ENCODE measurements around the gene SRGAP1.

GRCh38 chr12:64178122-64178521, 333.6 kb downstream of the SRGAP1 start:
- no peak for TF ChIP-seq CBX8 (IDR thresholded peaks at IDR 0.05; ENCODE audit: borderline replicate concordance, low read depth, low read length)
- TF ChIP-seq CTCF (IDR thresholded peaks at IDR 0.05; ENCODE audit: control extremely low read depth in 1 of 3, insufficient read depth in 1 of 3, low read depth in 1 of 3, low read length in 3 of 3): no peak
- TF ChIP-seq BRCA1 (IDR thresholded peaks at IDR 0.05; ENCODE audit: low read depth, low read length): no peak
- no peak for TF ChIP-seq SRF (IDR thresholded peaks at IDR 0.05; ENCODE audit: low read depth, low read length)
- no peak for TF ChIP-seq SIN3A (conservative IDR thresholded peaks at IDR 0.05 in 1 of 2, IDR thresholded peaks at IDR 0.05 in 1 of 2; ENCODE audit: low read depth in 1 of 2, low read length in 2 of 2)
